Measurements from ENCODE around the gene SLC66A3.

SLC66A3 gene

DNA sequence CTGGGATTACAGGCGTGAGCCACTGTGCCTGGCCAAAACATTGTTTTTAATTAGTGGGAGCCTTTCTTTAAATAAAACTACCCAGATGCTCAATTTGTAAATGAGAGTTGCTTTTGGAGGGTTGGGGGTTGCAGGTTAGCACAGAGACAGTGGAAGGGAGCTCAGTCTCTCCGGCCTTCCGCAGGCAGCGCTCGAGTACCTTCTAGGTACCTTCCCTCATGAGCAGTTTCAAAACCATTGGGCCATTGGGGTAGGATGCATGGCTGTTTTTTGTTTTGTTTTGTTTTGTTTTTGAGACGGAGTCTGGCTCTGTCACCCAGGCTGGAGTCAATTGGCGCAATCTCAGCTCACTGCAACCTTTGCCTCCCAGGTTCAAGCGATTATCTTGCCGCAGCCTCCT is 19.0 kb downstream of the SLC66A3 start:
- no peak overlapping the region for H3K4me3 ChIP-seq (ENCODE audit: low read depth, low read length)
- DNase-seq (ENCODE audit: low read depth): no peak
- TF ChIP-seq, protein P1, sequence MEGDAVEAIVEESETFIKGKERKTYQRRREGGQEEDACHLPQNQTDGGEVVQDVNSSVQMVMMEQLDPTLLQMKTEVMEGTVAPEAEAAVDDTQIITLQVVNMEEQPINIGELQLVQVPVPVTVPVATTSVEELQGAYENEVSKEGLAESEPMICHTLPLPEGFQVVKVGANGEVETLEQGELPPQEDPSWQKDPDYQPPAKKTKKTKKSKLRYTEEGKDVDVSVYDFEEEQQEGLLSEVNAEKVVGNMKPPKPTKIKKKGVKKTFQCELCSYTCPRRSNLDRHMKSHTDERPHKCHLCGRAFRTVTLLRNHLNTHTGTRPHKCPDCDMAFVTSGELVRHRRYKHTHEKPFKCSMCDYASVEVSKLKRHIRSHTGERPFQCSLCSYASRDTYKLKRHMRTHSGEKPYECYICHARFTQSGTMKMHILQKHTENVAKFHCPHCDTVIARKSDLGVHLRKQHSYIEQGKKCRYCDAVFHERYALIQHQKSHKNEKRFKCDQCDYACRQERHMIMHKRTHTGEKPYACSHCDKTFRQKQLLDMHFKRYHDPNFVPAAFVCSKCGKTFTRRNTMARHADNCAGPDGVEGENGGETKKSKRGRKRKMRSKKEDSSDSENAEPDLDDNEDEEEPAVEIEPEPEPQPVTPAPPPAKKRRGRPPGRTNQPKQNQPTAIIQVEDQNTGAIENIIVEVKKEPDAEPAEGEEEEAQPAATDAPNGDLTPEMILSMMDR (conservative IDR thresholded peaks at IDR 0.05; ENCODE audit: low read depth, low read length): no peak

DNA sequence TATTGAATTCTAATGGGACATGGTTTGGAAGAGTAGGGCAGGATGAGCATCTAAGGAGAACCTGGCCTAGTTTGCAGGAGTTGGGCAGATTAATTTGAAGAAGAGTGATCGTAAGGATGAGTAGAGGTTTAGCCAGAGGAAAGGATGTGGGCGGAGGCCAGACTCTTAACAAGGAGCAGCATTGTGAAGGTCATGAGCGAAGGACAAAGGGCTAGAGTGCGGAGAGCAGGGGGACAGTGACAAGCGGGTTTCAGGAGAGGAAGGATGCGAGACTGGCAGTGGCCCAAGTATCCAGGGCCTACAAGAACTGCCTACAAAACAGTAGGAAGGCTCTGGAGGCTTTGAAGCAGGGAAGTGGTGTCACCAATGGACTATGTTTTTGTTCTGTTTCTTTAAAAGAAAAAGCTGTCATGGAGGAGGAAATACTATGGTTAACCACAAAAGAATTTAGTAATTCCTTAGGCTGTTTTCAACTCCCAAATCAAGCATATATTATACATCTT is 20.1 kb downstream of the SLC66A3 start:
- peak; percentile 78 for DNase-seq (ENCODE audit: low read depth)
- TF ChIP-seq, protein P1 (conservative IDR thresholded peaks at IDR 0.05; ENCODE audit: low read depth, low read length): no peak
- H3K4me3 ChIP-seq (ENCODE audit: low read depth, low read length): no peak overlapping the region

DNA sequence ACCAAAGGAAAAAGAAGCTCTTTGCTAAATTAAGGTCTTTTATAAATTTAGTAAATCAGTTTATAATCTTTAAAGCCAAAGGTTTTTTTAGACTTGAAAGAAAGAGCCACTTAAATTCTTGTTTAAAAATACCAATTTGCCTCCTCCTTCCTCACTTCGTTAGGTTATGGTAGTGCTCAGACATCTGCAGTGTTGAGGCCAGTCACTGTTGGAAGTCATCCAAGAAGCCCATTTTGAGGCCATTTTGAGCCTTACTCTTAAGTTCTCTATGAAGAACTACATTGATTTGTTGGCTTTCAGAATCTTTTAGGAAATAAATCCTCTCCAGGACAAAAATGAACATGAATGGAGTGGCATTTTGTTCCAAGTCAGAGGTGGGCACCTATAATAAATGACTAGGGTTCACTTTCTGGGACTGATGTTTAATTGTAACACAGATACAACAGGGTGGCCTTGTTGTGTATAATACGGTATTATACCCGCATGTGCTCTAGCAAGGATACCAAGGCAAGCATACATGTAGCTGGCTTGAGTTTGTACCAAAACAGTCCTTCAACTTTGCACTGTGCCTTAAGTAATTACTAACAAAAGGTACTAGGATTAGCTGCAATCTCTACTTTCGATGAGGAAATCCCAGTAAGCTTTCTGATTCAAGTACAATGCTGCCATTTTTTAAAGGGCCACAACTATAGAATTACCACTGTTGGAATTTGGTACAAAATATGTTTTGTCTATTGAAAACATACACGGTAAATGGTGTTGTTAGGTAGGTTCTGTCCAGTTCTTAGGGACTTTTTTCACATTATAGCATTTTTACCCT is 22.8 kb downstream of the SLC66A3 start:
- H3K4me3 ChIP-seq (ENCODE audit: low read depth, low read length): no peak overlapping the region
- TF ChIP-seq, protein P1 (conservative IDR thresholded peaks at IDR 0.05; ENCODE audit: low read depth, low read length): no peak
- peak; percentile 54 for DNase-seq (ENCODE audit: low read depth)

DNA sequence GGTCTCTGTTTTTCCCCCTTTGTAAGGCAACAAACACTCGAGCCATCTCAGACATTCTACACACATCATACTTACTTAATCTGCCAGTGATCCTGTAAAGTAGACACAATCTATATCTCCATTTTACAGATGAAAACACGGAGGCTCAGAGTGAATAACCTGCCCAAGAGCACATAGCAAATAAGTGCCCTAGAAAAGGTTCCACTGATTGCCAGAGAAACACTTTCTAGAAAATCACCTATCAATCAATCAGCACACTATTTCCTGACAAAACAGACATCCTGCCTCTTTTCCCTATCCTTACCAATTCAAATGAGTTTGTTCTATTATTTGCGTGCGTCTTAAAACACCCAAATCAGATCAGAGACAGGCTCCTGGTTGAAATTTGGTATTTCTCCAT is 23.9 kb downstream of the SLC66A3 start:
- TF ChIP-seq, protein P1 (conservative IDR thresholded peaks at IDR 0.05; ENCODE audit: low read depth, low read length): no peak
- DNase-seq (ENCODE audit: low read depth): no peak
- no peak overlapping the region for H3K4me3 ChIP-seq (ENCODE audit: low read depth, low read length)

DNA sequence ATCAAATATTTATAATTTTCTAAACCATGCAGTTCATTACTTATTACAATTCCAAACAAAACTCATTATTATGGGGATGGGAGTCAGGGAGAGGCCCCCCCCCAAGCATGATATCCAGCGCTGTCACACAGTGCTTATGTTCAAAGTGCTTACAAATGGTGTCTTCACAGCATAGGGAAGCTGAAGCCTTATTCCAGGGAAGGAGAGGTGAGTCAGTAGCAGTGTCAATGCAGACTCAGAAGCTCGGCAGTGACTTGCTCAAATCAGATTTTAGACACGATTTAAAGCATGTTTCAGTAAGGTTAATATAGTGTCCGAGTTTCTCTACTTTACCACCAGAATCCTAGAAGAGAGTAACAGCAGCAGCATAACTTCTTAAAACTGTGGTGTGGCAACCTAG is 24.6 kb downstream of the SLC66A3 start:
- no peak overlapping the region for H3K4me3 ChIP-seq (ENCODE audit: low read depth, low read length)
- TF ChIP-seq, protein P1 (conservative IDR thresholded peaks at IDR 0.05; ENCODE audit: low read depth, low read length): no peak
- DNase-seq (ENCODE audit: low read depth): no peak

DNA sequence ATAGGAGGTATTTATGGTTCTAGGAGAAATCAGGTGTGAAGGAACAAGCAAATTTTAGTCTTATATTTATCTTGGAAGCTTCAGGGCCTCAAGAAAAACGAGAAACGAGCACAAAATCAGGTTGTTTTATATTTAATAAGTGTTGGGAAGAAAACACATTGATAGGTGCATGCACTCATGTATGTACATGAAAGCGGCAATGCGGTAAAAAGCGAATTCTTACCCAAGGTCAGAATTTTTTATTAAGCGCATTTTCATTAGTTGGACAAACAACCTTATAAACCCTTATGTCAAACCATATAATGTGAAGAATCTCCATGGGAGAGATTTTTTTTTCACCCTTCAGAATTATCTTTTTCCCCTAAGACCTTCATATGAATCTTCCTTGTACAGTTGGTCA is 25.4 kb downstream of the SLC66A3 start:
- TF ChIP-seq, protein P1 (conservative IDR thresholded peaks at IDR 0.05; ENCODE audit: low read depth, low read length): no peak
- no peak overlapping the region for H3K4me3 ChIP-seq (ENCODE audit: low read depth, low read length)
- DNase-seq (ENCODE audit: low read depth): no peak

DNA sequence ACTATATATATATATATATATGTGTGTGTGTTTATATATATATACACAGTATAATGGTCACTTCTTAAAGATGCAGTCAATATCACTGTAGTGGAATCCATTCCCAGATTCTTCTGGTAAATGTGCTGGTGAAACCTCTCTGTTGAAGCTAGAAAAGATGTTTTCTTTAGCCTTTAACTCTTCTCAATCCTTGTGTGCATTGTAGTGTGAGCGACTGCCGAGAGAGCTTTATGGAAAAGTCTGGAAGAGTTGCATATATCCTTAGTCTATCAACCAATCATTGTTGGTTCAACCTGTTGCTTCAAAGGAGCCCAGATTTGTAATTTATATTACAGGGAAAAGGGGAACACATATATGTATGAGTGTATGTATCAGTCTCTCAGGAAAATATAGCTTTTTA is 27.7 kb downstream of the SLC66A3 start:
- TF ChIP-seq, protein P1 (conservative IDR thresholded peaks at IDR 0.05; ENCODE audit: low read depth, low read length): no peak
- no peak for DNase-seq (ENCODE audit: low read depth)
- H3K4me3 ChIP-seq (ENCODE audit: low read depth, low read length): no peak overlapping the region
